Ishikawa (cell line): Measurements from ENCODE around the gene PRKAG1.

Experiments
- CEBPB ChIP-seq: IDR thresholded peaks from 2 replicates; pipeline ENCODE4 v1.6.1; 2012
- CREB1 ChIP-seq: IDR thresholded peaks from 2 replicates; pipeline ENCODE4 v1.6.1; 2012; ENCODE audit warnings: low read depth
- EGR1 ChIP-seq: IDR thresholded peaks from 2 replicates; pipeline ENCODE4 v1.6.1; 2012
- EP300 ChIP-seq: IDR thresholded peaks from 2 replicates; pipeline ENCODE4 v1.6.1; 2012; ENCODE audit warnings: borderline replicate concordance
- FOXM1 ChIP-seq: IDR thresholded peaks from 2 replicates; pipeline ENCODE4 v1.6.1; 2012; ENCODE audit warnings: low read depth, borderline replicate concordance
- MAX ChIP-seq: IDR thresholded peaks from 2 replicates; pipeline ENCODE4 v1.6.1; 2012
- NFIC ChIP-seq: IDR thresholded peaks from 2 replicates; pipeline ENCODE4 v1.6.1; 2012
- RAD21 ChIP-seq: IDR thresholded peaks from 2 replicates; pipeline ENCODE4 v1.6.1; 2012; ENCODE audit warnings: low read depth
- TAF1 ChIP-seq: IDR thresholded peaks from 2 replicates; pipeline ENCODE4 v1.6.1; 2012; ENCODE audit warnings: low read depth, mild to moderate bottlenecking
- TCF12 ChIP-seq: IDR thresholded peaks from 2 replicates; pipeline ENCODE4 v1.6.1; 2012; ENCODE audit warnings: low read depth
- TEAD4 ChIP-seq: IDR thresholded peaks from 2 replicates; pipeline ENCODE4 v1.6.1; 2012
- USF1 ChIP-seq: IDR thresholded peaks from 2 replicates; pipeline ENCODE4 v1.6.1; 2012
- YY1 ChIP-seq: IDR thresholded peaks from 2 replicates; pipeline ENCODE4 v1.6.1; 2012; ENCODE audit warnings: low read depth
- ZBTB7A ChIP-seq: IDR thresholded peaks from 2 replicates; pipeline ENCODE4 v1.6.1; 2012; ENCODE audit warnings: low read depth
- TF ChIP-seq, protein P1 (sequence below): IDR thresholded peaks from 2 replicates; pipeline ENCODE4 v1.6.1; 2012; ENCODE audit warnings: low read depth, mild to moderate bottlenecking

The PRKAG1 gene

DNA sequence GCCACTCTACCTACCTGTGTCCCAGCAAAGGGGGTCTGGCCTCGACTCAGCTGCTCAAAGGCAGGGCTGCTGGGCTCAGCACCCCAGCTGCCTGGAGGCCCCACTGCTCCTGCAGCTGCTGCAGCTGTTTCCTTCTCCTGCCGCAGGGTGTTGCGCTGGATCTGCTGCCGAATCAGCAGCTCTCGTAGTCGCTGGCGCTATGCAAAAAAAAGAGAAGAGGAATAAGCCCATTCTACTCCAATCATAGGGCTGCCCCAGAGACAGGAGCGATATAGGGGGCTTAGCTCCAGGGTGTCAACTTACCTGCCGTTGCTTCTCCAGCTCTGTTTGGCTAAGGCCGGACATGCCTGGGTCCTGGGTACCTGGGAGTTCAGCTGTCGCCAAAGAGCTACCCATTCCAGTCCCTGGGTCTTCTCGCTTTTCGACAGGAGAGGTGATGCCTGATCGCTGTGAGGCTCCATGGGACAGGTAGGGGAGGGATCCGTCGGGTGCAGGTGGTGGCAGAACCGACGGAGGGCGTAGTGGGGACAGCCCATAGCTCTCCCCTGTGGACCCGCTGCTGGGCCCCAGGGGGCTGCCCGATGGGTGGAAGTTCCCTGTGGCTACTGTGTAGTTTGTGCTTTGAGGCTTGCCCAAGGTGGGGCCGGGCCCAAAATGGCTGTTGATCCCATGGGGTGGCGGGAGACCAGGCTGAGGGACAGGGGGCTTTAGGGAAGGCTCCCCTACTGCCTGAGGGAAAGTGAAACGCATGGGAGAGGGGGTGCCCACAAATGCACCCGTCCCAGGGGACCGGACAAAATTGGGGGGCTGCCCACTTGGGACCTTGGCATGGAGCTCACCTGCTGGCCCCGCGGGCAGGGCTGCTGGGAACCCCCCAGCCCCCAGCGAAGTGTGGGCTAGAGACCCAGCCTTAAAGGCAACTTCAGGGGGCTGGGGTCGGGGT, 21.1 kb upstream of the PRKAG1 start:
- TF ChIP-seq YY1 (no peak), CREB1 (no peak), MAX (no peak), TEAD4 (no peak), RAD21 (no peak), TAF1 (no peak), TCF12 (no peak)
- TF ChIP-seq, protein P1, sequence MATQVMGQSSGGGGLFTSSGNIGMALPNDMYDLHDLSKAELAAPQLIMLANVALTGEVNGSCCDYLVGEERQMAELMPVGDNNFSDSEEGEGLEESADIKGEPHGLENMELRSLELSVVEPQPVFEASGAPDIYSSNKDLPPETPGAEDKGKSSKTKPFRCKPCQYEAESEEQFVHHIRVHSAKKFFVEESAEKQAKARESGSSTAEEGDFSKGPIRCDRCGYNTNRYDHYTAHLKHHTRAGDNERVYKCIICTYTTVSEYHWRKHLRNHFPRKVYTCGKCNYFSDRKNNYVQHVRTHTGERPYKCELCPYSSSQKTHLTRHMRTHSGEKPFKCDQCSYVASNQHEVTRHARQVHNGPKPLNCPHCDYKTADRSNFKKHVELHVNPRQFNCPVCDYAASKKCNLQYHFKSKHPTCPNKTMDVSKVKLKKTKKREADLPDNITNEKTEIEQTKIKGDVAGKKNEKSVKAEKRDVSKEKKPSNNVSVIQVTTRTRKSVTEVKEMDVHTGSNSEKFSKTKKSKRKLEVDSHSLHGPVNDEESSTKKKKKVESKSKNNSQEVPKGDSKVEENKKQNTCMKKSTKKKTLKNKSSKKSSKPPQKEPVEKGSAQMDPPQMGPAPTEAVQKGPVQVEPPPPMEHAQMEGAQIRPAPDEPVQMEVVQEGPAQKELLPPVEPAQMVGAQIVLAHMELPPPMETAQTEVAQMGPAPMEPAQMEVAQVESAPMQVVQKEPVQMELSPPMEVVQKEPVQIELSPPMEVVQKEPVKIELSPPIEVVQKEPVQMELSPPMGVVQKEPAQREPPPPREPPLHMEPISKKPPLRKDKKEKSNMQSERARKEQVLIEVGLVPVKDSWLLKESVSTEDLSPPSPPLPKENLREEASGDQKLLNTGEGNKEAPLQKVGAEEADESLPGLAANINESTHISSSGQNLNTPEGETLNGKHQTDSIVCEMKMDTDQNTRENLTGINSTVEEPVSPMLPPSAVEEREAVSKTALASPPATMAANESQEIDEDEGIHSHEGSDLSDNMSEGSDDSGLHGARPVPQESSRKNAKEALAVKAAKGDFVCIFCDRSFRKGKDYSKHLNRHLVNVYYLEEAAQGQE = no peak

DNA sequence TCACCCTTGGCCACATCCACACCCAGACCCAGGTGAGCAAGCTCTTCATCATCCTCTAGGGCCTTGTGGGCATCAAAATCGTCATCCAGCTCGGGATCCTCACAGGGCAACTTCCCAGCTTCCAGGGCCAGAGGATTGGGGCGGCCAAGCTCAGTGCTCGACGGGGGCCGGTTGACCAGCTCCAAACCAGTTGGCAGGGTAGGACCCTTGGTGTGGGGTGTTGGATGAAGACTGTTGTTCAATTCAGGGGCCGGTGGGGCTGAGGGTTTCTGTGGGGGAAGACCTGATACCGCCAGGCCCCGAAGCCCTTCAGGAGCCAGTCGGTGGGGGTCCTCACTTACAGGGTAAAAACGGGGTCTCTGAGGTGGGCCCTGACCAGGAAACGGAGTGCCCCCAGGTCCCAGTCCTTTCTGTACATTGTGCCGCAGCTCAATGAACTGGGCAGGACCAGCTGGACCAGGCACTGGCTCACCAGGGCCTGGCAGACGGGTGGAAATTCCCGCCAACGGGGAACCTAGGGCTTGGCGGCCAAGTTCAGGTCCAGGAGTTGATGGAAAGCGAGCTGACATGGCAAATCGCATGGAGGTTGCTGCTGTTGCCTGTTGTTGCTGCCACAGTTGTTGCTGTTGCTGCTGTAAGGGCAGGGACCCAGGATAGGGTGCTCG, 19.8 kb upstream of the PRKAG1 start:
- TF ChIP-seq FOXM1 (no peak), TAF1 (no peak), ZBTB7A (no peak), EGR1 (no peak), EP300 (no peak), USF1 (no peak), TCF12 (no peak), CEBPB (no peak), TEAD4 (no peak), NFIC (no peak), CREB1 (no peak), MAX (no peak), YY1 (no peak), RAD21 (no peak)
- TF ChIP-seq, protein P1 = no peak

DNA sequence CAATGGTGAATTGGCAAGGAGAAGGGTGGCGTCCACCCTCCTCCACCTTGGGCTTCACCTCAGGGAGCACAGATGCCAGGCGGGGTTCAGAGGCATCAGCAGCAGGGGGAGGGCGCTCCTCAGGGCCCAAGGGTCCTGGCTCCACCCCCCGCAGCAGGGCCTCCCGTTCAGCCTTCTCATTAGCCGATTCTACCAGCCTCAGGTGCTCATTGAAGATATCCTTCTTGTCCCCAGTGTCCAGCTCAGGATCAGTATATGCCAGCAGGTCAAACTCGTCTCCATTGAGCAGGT, 19.3 kb upstream of the PRKAG1 start:
- no peak for TF ChIP-seq EP300
- TF ChIP-seq FOXM1 = no peak
- no peak for TF ChIP-seq YY1
- no peak for TF ChIP-seq TCF12
- TF ChIP-seq USF1 = no peak
- no peak for TF ChIP-seq RAD21
- TF ChIP-seq NFIC = no peak

DNA sequence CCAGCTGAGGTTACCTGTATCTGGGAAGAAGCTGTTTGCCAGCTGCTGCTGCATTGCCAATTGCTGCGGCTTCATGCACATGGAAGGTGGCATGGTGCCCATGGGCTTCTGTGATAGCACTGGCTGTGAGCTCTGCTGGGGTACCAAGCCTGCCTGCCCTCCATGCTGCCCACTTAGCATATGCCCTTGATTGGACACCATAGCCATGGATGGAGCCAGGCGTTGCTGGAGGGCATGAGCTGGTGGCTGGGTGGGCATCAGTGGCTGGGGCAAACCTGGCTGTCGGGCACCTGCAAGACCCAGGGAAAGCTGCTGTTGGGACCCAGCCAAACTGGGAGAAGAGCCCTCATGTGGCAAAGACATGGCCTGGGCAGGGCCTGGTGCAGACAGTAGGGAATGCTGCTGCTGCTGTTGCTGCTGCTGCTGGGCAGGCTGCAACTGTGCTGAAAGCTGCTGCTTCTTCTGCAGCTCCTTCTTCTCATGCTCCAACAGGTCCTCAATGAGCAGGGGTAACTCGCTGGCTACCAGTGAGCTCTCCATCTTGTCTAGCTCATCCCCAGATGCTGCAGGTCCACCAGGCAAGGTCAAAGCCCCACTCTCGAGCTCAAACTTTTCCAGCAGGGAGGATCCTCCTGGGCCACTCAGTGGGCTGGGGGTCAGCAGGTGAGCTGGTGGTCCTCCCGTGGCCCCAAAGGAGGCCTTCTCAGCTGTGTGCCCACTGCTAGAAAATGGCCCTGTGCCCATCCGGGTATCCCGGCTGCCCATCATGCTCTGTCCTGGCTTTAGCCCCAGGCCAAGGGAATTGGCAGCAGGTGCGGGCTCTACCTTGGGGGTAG, 18.8 kb upstream of the PRKAG1 start:
- no peak for TF ChIP-seq TEAD4
- TF ChIP-seq ZBTB7A = no peak
- no peak for TF ChIP-seq YY1
- TF ChIP-seq TCF12 = no peak
- TF ChIP-seq USF1 = no peak
- TF ChIP-seq MAX = no peak
- TF ChIP-seq FOXM1 = no peak
- no peak for TF ChIP-seq EGR1
- TF ChIP-seq CEBPB = no peak
- TF ChIP-seq RAD21 = no peak
- TF ChIP-seq TAF1 = no peak
- TF ChIP-seq, protein P1 = no peak
- no peak for TF ChIP-seq NFIC
- TF ChIP-seq CREB1 = no peak
- no peak for TF ChIP-seq EP300
